Measurements from ENCODE around the gene TFAP2B.

Gene TFAP2B

GRCh38 chr6:50823094-50823920 is 4.6 kb downstream of the TFAP2B start:
- H3K4me3 ChIP-seq: peak overlapping the region in 5 of 7 experiments; percentile 18 to 48 (median 36)
- peak overlapping the region in 20 of 21 experiments; percentile 14 to 97 (median 82) for H3K27ac ChIP-seq

GRCh38 chr6:50824552-50824951 is 5.9 kb downstream of the TFAP2B start:
- peak overlapping the region in 2 of 7 experiments; percentile 36 to 37 for H3K4me3 ChIP-seq
- H3K27ac ChIP-seq: peak overlapping the region in 7 of 21 experiments; percentile 13 to 97 (median 90)

- H3K4me3 ChIP-seq: peak overlapping the region in 1 of 7 experiments; percentile 10
- peak overlapping the region in 11 of 21 experiments; percentile 10 to 97 (median 60) for H3K27ac ChIP-seq
Measured at GRCh38 chr6:50825375-50826036, 6.8 kb downstream of the TFAP2B start.

GRCh38 chr6:50826037-50826761 is 7.5 kb downstream of the TFAP2B start:
- H3K27ac ChIP-seq: peak overlapping the region in 11 of 21 experiments; percentile 10 to 97 (median 60)

GRCh38 chr6:50826803-50827202 is 8.1 kb downstream of the TFAP2B start:
- H3K4me3 ChIP-seq: no peak overlapping the region

More at GRCh38 chr6:50826037-50826761, 7.5 kb downstream of the TFAP2B start:
- no peak overlapping the region for H3K4me3 ChIP-seq

GRCh38 chr6:50829049-50829448 is 10.4 kb downstream of the TFAP2B start:
- H3K4me3 ChIP-seq: no peak overlapping the region
- H3K27ac ChIP-seq: peak overlapping the region in 2 of 21 experiments; percentile 20 to 42

More at GRCh38 chr6:50826803-50827202, 8.1 kb downstream of the TFAP2B start:
- H3K27ac ChIP-seq: peak overlapping the region in 10 of 21 experiments; percentile 7 to 97 (median 65)

- no peak overlapping the region for H3K4me3 ChIP-seq
Measured at GRCh38 chr6:50829898-50830444, 11.3 kb downstream of the TFAP2B start.

GRCh38 chr6:50831186-50831585 is 12.5 kb downstream of the TFAP2B start:
- Histone ChIP-seq H3K27ac (no peak overlapping the region), H3K4me3 (no peak overlapping the region)

More at GRCh38 chr6:50829898-50830444, 11.3 kb downstream of the TFAP2B start:
- no peak overlapping the region for H3K27ac ChIP-seq

GRCh38 chr6:50832912-50833311 is 14.2 kb downstream of the TFAP2B start:
- no peak overlapping the region for H3K4me3 ChIP-seq
- no peak overlapping the region for H3K27ac ChIP-seq

GRCh38 chr6:50834929-50835410 is 16.3 kb downstream of the TFAP2B start:
- Histone ChIP-seq H3K4me3 (no peak overlapping the region), H3K27ac (no peak overlapping the region)

GRCh38 chr6:50836231-50836630 is 17.6 kb downstream of the TFAP2B start:
- Histone ChIP-seq H3K27ac (no peak overlapping the region), H3K4me3 (no peak overlapping the region)

- Histone ChIP-seq H3K4me3 (no peak overlapping the region), H3K27ac (peak overlapping the region in 1 of 21 experiments; percentile 17)
Measured at GRCh38 chr6:50837589-50838445, 19.1 kb downstream of the TFAP2B start.

GRCh38 chr6:50840112-50840810 is 21.6 kb downstream of the TFAP2B start:
- Histone ChIP-seq H3K4me3 (no peak overlapping the region), H3K27ac (peak overlapping the region in 9 of 21 experiments; percentile 3 to 88 (median 57))

GRCh38 chr6:50840811-50841192 is 22.1 kb downstream of the TFAP2B start:
- Histone ChIP-seq H3K4me3 (no peak overlapping the region), H3K27ac (peak overlapping the region in 9 of 21 experiments; percentile 3 to 88 (median 56))

GRCh38 chr6:50842446-50842845 is 23.8 kb downstream of the TFAP2B start:
- Histone ChIP-seq H3K4me3 (peak overlapping the region in 1 of 7 experiments; percentile 23), H3K27ac (peak overlapping the region in 14 of 21 experiments; percentile 1 to 88 (median 63))

- peak overlapping the region in 14 of 21 experiments; percentile 1 to 88 (median 63) for H3K27ac ChIP-seq
- H3K4me3 ChIP-seq: peak overlapping the region in 1 of 7 experiments; percentile 23
Measured at GRCh38 chr6:50842861-50843384, 24.3 kb downstream of the TFAP2B start.

GRCh38 chr6:50843842-50844241 is 25.2 kb downstream of the TFAP2B start:
- H3K27ac ChIP-seq: peak overlapping the region in 10 of 21 experiments; percentile 1 to 88 (median 67)

More at GRCh38 chr6:50843842-50844241, 25.2 kb downstream of the TFAP2B start:
- H3K4me3 ChIP-seq: peak overlapping the region in 2 of 7 experiments; percentile 4 to 23
